Stomach (tissue), 9 donors: ENCODE data around the gene TTLL8. TPM values are rescaled to one million over a fixed set of nuclear protein-coding genes. Genes with fewer than 3 reads are reported as not detected.

ENCODE experiments used
- DNase-seq, 2 donors: peaks; one replicate each; pipeline versions ENCODE4 v3.0.0 to v3.0.0-alpha.2; 2013 to 2019
- H3K27ac ChIP-seq, 5 donors: fragments of 200-600 bp in 4 of 5; sonication (generic) in 4 of 5; one replicate each; pipeline ENCODE4 v1.5.1; 2013 to 2019; ENCODE audit warnings: mild to moderate bottlenecking in 1 of 5, moderate library complexity in 1 of 5
- H3K27me3 ChIP-seq, 3 donors: fragments of 200-600 bp; sonication (generic); one replicate each; pipeline ENCODE4 v1.5.1; 2017 to 2019; ENCODE audit warnings: mixed run types in 1 of 3
- H3K36me3 ChIP-seq, 4 donors: fragments of 200-600 bp; sonication (generic); 1 replicate in 3 of 4; 2 replicates in 1 of 4; pipeline ENCODE4 v1.5.1; 2016 to 2019
- H3K4me1 ChIP-seq, 4 donors: fragments of 200-600 bp; sonication (generic); one replicate each; pipeline ENCODE4 v1.5.1; 2016 to 2019
- H3K4me3 ChIP-seq, 4 donors: fragments of 200-600 bp; sonication (generic) in 3 of 4; one replicate each; pipeline ENCODE4 v1.5.1; 2016 to 2019; ENCODE audit warnings: mild to moderate bottlenecking in 1 of 4
- H3K9me3 ChIP-seq, 4 donors: fragments of 200-600 bp; sonication (generic); one replicate each; pipeline ENCODE4 v1.5.1; 2016 to 2019
- EP300 ChIP-seq: sonication (generic); formaldehyde crosslinking; IDR thresholded peaks from one replicate; pipeline ENCODE4 v1.6.1; 2017; ENCODE audit warnings: antibody characterized with exemption
- POLR2A ChIP-seq, 4 donors: fragments of 450-650 bp; IDR thresholded peaks; one replicate each; pipeline ENCODE4 v1.6.1; 2016; ENCODE audit warnings: antibody characterized with exemption in 4 of 4, control low read depth in 2 of 4, mild to moderate bottlenecking in 1 of 4, moderate library complexity in 1 of 4
- POLR2AphosphoS5 ChIP-seq, 3 donors: sonication (generic); formaldehyde crosslinking; IDR thresholded peaks; one replicate each; pipeline ENCODE4 v1.6.1; 2016; ENCODE audit warnings: antibody characterized with exemption in 3 of 3
- WGBS, 5 donors: extraction: QIAGEN DNeasy Blood & Tissue Kit in 3 of 5; methylation state at CpG; one replicate each; pipeline versions ENCODE4 v1.1.5 to v1.1.7; 2013 to 2018; 5-methylcytosine and 5-hydroxymethylcytosine counted together
- intact Hi-C: fragments of 100-400 bp; cut with DNase I; formaldehyde crosslinking; loops from one replicate; pipeline ENCODE4 v1.15.1; 2023; ENCODE audit warnings: low total_unique reads
- polyA plus RNA-seq, 3 donors: library from polyadenylated mRNA; stranded (reverse); fragments of 200-250 nt; gene quantifications; one replicate each; pipeline ENCODE4 v1.2.3, GENCODE V29; 2013
- total RNA-seq, 5 donors: library from RNA; depleted of rRNA; stranded (reverse); fragments of >200 nt; gene quantifications; one replicate each; pipeline versions ENCODE4 v1.1.0 to v1.2.3, GENCODE V29; 2014 to 2016
- TF ChIP-seq, protein P1 (sequence below), 7 experiments: fragments of 450-650 bp in 4 of 7; fragments of 200-600 bp in 3 of 7; sonication (generic) in 3 of 7; IDR thresholded peaks; one replicate each; pipeline ENCODE4 v1.5.1; 2016 to 2019; ENCODE audit warnings: antibody characterized with exemption in 7 of 7, control low read depth in 2 of 7, mild to moderate bottlenecking in 1 of 7
- donor health status: healthy with polysubstance abuse.
- donor health status: Bipolar disorder and iron deficiency.
- donor health status: healthy.

The TTLL8 gene
- total and polyA plus RNA-seq, 8 donors: not detected

DNA sequence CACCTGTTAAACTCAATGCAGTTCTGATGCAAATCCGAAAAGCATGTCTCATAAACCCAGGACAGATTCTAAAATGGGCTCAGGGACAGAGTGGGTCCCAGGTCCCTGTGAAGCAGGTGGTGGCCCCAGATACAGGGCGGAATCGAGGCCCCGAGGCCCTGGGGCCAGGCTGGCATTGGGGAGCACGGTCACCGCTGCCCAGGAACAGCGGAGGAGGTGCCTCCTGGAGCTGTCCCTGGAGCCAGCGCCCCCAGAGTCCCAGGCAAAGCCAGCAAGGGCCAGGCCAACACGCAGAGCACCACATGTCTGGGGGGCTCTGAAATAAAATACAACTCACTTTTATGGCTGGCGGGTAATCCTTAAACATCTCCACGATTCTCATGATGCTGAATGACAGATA, 10.0 kb upstream of the TTLL8 start:
- no peak overlapping the region for H3K27ac ChIP-seq
- peaks cover 0 to 52% (median 0%) of the 10 kb centered on the region in 3 donors for H3K27me3 ChIP-seq
- no peak overlapping the region for H3K4me3 ChIP-seq
- intact Hi-C loops: no loop called here
- no peaks in the 10 kb centered on the region for H3K36me3 ChIP-seq
- no peaks in the 10 kb centered on the region for H3K4me1 ChIP-seq
- no peak for TF ChIP-seq POLR2A (IDR thresholded peaks at IDR 0.05)
- TF ChIP-seq, protein P1, sequence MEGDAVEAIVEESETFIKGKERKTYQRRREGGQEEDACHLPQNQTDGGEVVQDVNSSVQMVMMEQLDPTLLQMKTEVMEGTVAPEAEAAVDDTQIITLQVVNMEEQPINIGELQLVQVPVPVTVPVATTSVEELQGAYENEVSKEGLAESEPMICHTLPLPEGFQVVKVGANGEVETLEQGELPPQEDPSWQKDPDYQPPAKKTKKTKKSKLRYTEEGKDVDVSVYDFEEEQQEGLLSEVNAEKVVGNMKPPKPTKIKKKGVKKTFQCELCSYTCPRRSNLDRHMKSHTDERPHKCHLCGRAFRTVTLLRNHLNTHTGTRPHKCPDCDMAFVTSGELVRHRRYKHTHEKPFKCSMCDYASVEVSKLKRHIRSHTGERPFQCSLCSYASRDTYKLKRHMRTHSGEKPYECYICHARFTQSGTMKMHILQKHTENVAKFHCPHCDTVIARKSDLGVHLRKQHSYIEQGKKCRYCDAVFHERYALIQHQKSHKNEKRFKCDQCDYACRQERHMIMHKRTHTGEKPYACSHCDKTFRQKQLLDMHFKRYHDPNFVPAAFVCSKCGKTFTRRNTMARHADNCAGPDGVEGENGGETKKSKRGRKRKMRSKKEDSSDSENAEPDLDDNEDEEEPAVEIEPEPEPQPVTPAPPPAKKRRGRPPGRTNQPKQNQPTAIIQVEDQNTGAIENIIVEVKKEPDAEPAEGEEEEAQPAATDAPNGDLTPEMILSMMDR (IDR thresholded peaks at IDR 0.05): no peak
- TF ChIP-seq POLR2AphosphoS5 (IDR thresholded peaks at IDR 0.05): no peak
- no peak for TF ChIP-seq EP300
- 69 to 90% (median 82%) methylated on average over 6 to 11 of the region's 11 CpGs for WGBS, 5 donors
- no peak for DNase-seq
- H3K9me3 ChIP-seq: no peaks in the 10 kb centered on the region

DNA sequence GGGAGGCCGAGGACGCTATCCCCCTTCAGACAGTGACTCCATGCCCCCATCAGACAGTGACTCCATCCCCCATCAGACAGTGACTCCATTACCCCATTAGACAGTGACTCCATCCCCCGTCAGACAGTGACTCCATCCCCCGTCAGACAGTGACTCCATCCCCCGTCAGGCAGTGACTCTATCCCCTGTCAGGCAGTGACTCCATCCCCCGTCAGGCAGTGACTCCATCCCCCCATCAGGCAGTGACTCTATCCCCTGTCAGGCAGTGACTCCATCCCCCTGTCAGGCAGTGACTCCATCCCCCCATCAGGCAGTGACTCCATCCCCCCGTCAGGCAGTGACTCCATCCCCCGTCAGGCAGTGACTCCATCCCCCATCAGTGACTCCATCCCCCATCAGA, 9.1 kb upstream of the TTLL8 start:
- WGBS, 5 donors: 66 to 83% (median 73%) methylated on average over 7 to 8 of the region's 8 CpGs
- H3K4me1 ChIP-seq: no peaks in the 10 kb centered on the region
- no peak for TF ChIP-seq POLR2A (IDR thresholded peaks at IDR 0.05)
- TF ChIP-seq EP300: no peak
- TF ChIP-seq, protein P1 (IDR thresholded peaks at IDR 0.05): no peak
- TF ChIP-seq POLR2AphosphoS5 (IDR thresholded peaks at IDR 0.05): no peak
- H3K4me3 ChIP-seq: no peak overlapping the region
- DNase-seq: no peak
- no peaks in the 10 kb centered on the region for H3K9me3 ChIP-seq
- intact Hi-C loops: no loop called here
- H3K27me3 ChIP-seq: peaks cover 0 to 50% (median 0%) of the 10 kb centered on the region in 3 donors
- no peak overlapping the region for H3K27ac ChIP-seq
- H3K36me3 ChIP-seq: no peaks in the 10 kb centered on the region

DNA sequence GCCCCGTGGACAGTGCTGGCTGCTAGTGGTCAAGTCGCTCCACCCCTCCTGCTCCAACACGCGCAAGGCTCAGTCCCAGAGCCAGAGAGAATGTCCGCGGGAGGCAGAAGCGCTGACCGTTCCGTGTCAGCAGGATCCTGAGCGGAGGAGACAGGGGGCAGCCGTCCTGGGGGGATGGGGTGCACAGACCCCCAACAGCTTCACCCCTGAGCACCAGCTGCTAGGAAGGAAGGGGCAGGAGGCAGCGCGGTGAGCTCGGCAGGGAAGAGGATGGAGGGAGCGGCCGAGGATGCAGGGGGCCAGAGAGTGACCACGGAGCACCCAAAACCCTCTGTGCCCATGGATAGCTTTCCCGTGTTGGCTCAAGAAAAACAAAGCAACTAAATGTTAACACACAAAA, 6.4 kb upstream of the TTLL8 start:
- no peak for TF ChIP-seq EP300
- TF ChIP-seq POLR2A (IDR thresholded peaks at IDR 0.05): no peak
- TF ChIP-seq POLR2AphosphoS5 (IDR thresholded peaks at IDR 0.05): no peak
- no peaks in the 10 kb centered on the region for H3K36me3 ChIP-seq
- peaks cover 0 to 8% (median 4%) of the 10 kb centered on the region in 4 donors for H3K4me1 ChIP-seq
- H3K27me3 ChIP-seq: peaks cover 0 to 65% (median 15%) of the 10 kb centered on the region in 3 donors
- WGBS, 5 donors: 57 to 71% (median 66%) methylated on average over 18 of the region's 18 CpGs
- no peak overlapping the region for H3K4me3 ChIP-seq
- no peak for DNase-seq
- H3K9me3 ChIP-seq: no peaks in the 10 kb centered on the region
- intact Hi-C loops: no loop called here
- H3K27ac ChIP-seq: no peak overlapping the region

DNA sequence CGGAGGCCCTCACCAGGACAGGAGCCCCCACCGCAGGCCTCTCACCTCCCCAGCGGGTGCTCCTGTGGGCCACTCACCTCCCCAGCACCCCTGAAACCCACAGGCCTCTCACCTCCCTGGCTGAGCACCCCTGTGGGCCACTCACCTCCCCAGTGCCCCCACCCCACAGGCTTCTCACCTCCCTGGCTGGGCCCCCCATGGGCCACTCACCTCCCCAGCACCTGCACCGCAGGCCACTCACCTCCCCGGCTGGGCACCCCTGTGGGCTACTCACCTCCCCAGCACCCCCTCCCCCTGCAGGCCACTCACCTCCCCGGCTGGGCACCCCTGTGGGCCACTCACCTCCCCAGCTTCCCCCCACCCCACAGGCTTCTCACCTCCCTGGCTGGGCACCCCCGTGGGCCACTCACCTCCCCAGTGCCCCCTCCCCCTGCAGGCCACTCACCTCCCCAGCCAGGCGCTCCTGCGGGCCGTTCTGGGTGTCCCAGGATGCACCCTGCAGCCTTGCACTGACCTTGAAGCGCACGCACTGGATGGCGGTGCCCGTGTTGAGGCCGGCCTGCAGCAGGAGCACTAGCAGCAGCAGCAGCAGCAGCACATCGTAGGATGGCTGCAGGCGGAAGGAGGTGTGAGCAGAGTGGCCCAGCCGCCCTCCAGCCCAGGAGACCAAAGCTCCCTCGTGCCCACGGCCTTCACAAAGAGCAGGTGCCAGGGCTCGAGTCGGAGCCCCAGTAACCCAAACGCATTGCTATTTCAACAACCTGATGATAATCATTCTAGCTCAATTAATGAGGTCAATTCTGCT, 5.7 kb upstream of the TTLL8 start:
- no peaks in the 10 kb centered on the region for H3K36me3 ChIP-seq
- no peak for DNase-seq
- TF ChIP-seq EP300: no peak
- TF ChIP-seq POLR2AphosphoS5 (IDR thresholded peaks at IDR 0.05): no peak
- no peak for TF ChIP-seq POLR2A (IDR thresholded peaks at IDR 0.05)
- TF ChIP-seq, protein P1 (IDR thresholded peaks at IDR 0.05): no peak
- no peaks in the 10 kb centered on the region for H3K9me3 ChIP-seq
- H3K4me1 ChIP-seq: peaks cover 2 to 15% (median 11%) of the 10 kb centered on the region in 4 donors
- intact Hi-C loops: no loop called here
- H3K27ac ChIP-seq: no peak overlapping the region
- 71 to 80% (median 75%) methylated on average over 15 to 23 of the region's 23 CpGs for WGBS, 5 donors
- no peak overlapping the region for H3K4me3 ChIP-seq
- H3K27me3 ChIP-seq: peaks cover 0 to 65% (median 21%) of the 10 kb centered on the region in 3 donors
